B cell (primary cell): ENCODE data around the gene SERPINE2. TPM values are rescaled to one million over a fixed set of nuclear protein-coding genes. Genes with fewer than 3 reads are reported as not detected.

Experiments used
- ATAC-seq: fragments of 200-7000 bp; cut with Tn5 transposase; one replicate; pipeline ENCODE4 v1.10.0; 2021; ENCODE audit warnings: low read depth, mild to moderate bottlenecking, moderate number of reproducible peaks, moderate library complexity
- CTCF ChIA-PET: fragments of 350-600 bp; sonication (Branson Sonifier 250); formaldehyde crosslinking; loops from one replicate; lab custom pipeline; 2021; ENCODE audit warnings: antibody characterized with exemption, inconsistent platforms; lab: Charles Lee
- POLR2A ChIA-PET: fragments of 350-600 bp; sonication (Branson Sonifier 250); formaldehyde crosslinking; loops from one replicate; lab custom pipeline; 2021; ENCODE audit warnings: antibody characterized with exemption; lab: Charles Lee
- DNase-seq: peaks from one replicate; pipeline ENCODE4 v3.0.0; 2013
- H2AFZ ChIP-seq: 2 replicates; pipeline ENCODE4 v1.6.1; 2012; ENCODE audit warnings: mild to moderate bottlenecking, low read depth, low read length; ENCODE audit not compliant: insufficient read depth, poor library complexity, severe bottlenecking
- H3K27ac ChIP-seq, 2 donors: 1 replicate in 1 of 2; 2 replicates in 1 of 2; pipeline ENCODE4 v1.5.1; 2012 to 2013; ENCODE audit warnings: low read length in 2 of 2, mild to moderate bottlenecking in 2 of 2, moderate library complexity in 1 of 2
- H3K27me3 ChIP-seq, 4 experiments: fragments of 200-600 bp in 1 of 4; sonication (generic) in 1 of 4; replicated peaks in 1 of 4; 1 replicate in 2 of 4; 2 replicates in 2 of 4; pipeline versions ENCODE4 v1.6.1 to v1.7.0; 2013 to 2016; ENCODE audit warnings: low read length in 3 of 4, mild to moderate bottlenecking in 2 of 4, mixed read lengths in 1 of 4, moderate library complexity in 1 of 4; ENCODE audit not compliant: insufficient read depth in 4 of 4, control insufficient read depth in 3 of 4; ENCODE audit errors: control extremely low read depth in 1 of 4
- H3K36me3 ChIP-seq, 2 experiments: replicated peaks in 1 of 2; 1 replicate in 1 of 2; 2 replicates in 1 of 2; pipeline versions ENCODE4 v1.6.1 to v1.7.1; 2013; ENCODE audit warnings: low read length in 1 of 2; ENCODE audit not compliant: insufficient read depth in 2 of 2, control insufficient read depth in 1 of 2; ENCODE audit errors: control extremely low read depth in 1 of 2, extremely low read depth in 1 of 2
- H3K4me1 ChIP-seq, 2 donors: fragments of 200-600 bp in 1 of 2; sonication (generic) in 1 of 2; 1 replicate in 1 of 2; 2 replicates in 1 of 2; pipeline versions ENCODE4 v1.5.1 to v1.6.1; 2013 to 2017; ENCODE audit warnings: low read length in 2 of 2; ENCODE audit not compliant: control insufficient read depth in 2 of 2, insufficient read depth in 2 of 2
- H3K4me2 ChIP-seq: replicated peaks from 2 replicates; pipeline ENCODE3; 2012; ENCODE audit warnings: mild to moderate bottlenecking, low read depth, low read length; ENCODE audit not compliant: poor library complexity, severe bottlenecking
- H3K4me3 ChIP-seq, 5 experiments: fragments of 200-600 bp in 1 of 5; sonication (generic) in 1 of 5; 1 replicate in 3 of 5; 2 replicates in 2 of 5; pipeline versions ENCODE4 v1.5.1 to v1.7.0; 2011 to 2016; ENCODE audit warnings: low read length in 4 of 5, mild to moderate bottlenecking in 4 of 5, low read depth in 2 of 5, control low read depth in 1 of 5, moderate library complexity in 1 of 5; ENCODE audit not compliant: insufficient read depth in 1 of 5; ENCODE audit errors: control extremely low read depth in 1 of 5, extremely low read depth in 1 of 5
- H3K79me2 ChIP-seq: fragments of 200-600 bp; sonication (generic); one replicate; pipeline ENCODE4 v1.6.0; 2016; ENCODE audit warnings: low read length; ENCODE audit not compliant: control insufficient read depth, insufficient read depth
- H3K9ac ChIP-seq: fragments of 200-600 bp; sonication (generic); 2 replicates; pipeline ENCODE4 v1.6.1; 2017; ENCODE audit warnings: mild to moderate bottlenecking, low read length, moderate library complexity
- H3K9me3 ChIP-seq, 3 donors: one replicate each; pipeline versions ENCODE4 v1.6.1 to v1.7.1; 2013; ENCODE audit warnings: low read length in 2 of 3; ENCODE audit not compliant: control insufficient read depth in 2 of 3, insufficient read depth in 1 of 3; ENCODE audit errors: control extremely low read depth in 1 of 3
- H4K20me1 ChIP-seq: 2 replicates; pipeline ENCODE4 v1.6.0; 2012; ENCODE audit warnings: mild to moderate bottlenecking, low read length; ENCODE audit not compliant: insufficient read depth, control insufficient read depth, poor library complexity, severe bottlenecking
- H3K27ac Mint-ChIP-seq: one replicate; pipeline ENCODE4 v1.8.0; 2021; ENCODE audit warnings: mixed read lengths
- H3K27me3 Mint-ChIP-seq: one replicate; pipeline ENCODE4 v1.8.0; 2021; ENCODE audit warnings: mixed read lengths
- H3K4me1 Mint-ChIP-seq: one replicate; pipeline ENCODE4 v1.8.0; 2021; ENCODE audit warnings: mixed read lengths
- H3K4me3 Mint-ChIP-seq: one replicate; pipeline ENCODE4 v1.8.0; 2021; ENCODE audit warnings: mixed read lengths
- H3K9me3 Mint-ChIP-seq: one replicate; pipeline ENCODE4 v1.8.0; 2022; ENCODE audit warnings: mixed read lengths; ENCODE audit not compliant: insufficient read depth
- EZH2 ChIP-seq: IDR thresholded peaks from 2 replicates; pipeline ENCODE4 v1.6.1; 2012; ENCODE audit warnings: borderline replicate concordance, low read depth, mild to moderate bottlenecking, moderate library complexity, low read length; ENCODE audit not compliant: insufficient read depth, poor library complexity, severe bottlenecking
- WGBS: methylation state at CpG from one replicate; pipeline ENCODE4 v1.1.5; 2013; ENCODE audit warnings: missing lambda C conversion rate; ENCODE audit not compliant: insufficient coverage; 5-methylcytosine and 5-hydroxymethylcytosine counted together
- intact Hi-C: fragments of 100-400 bp; cut with micrococcal nuclease; formaldehyde crosslinking; loops from one replicate; pipeline ENCODE4 v1.10.0; 2022
- polyA plus RNA-seq: library from polyadenylated mRNA; depleted of rRNA; stranded (reverse); fragments of >200 nt; gene quantifications from 2 replicates; pipeline ENCODE4 v1.2.3, GENCODE V29; 2012
- total RNA-seq, 2 donors: library from RNA; stranded (reverse); fragments of 120-200 nt in 1 of 2; gene quantifications; 1 replicate in 1 of 2; 2 replicates in 1 of 2; pipeline versions ENCODE4 v1.2.3 to v1.2.4, GENCODE V29; 2013 to 2022
- TF ChIP-seq, protein P1 (sequence below): fragments of 200-600 bp; IDR thresholded peaks from one replicate; pipeline ENCODE4 v1.8.0; 2022; ENCODE audit warnings: antibody characterized with exemption, mild to moderate bottlenecking

The SERPINE2 gene
- total and polyA plus RNA-seq, 2 donors (not counting 1 experiment from before 2014, with no cell fraction given), result 0.45 to 1.8 TPM

- TF ChIP-seq, protein P1, sequence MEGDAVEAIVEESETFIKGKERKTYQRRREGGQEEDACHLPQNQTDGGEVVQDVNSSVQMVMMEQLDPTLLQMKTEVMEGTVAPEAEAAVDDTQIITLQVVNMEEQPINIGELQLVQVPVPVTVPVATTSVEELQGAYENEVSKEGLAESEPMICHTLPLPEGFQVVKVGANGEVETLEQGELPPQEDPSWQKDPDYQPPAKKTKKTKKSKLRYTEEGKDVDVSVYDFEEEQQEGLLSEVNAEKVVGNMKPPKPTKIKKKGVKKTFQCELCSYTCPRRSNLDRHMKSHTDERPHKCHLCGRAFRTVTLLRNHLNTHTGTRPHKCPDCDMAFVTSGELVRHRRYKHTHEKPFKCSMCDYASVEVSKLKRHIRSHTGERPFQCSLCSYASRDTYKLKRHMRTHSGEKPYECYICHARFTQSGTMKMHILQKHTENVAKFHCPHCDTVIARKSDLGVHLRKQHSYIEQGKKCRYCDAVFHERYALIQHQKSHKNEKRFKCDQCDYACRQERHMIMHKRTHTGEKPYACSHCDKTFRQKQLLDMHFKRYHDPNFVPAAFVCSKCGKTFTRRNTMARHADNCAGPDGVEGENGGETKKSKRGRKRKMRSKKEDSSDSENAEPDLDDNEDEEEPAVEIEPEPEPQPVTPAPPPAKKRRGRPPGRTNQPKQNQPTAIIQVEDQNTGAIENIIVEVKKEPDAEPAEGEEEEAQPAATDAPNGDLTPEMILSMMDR, result no peak
- POLR2A ChIA-PET, result no interaction called here
- H3K27ac ChIP-seq, result no peak overlapping the region
- Mint-ChIP-seq H3K27ac (no peak overlapping the region), H3K9me3 (no peaks in the 10 kb centered on the region), H3K4me1 (no peaks in the 10 kb centered on the region), H3K27me3 (peaks cover 40% of the 10 kb centered on the region), H3K4me3 (no peak overlapping the region)
- H3K9me3 ChIP-seq, result no peaks in the 10 kb centered on the region
- H3K9ac ChIP-seq, result no peak overlapping the region
- DNase-seq (no peak), ATAC-seq (no peak)
- no peaks in the 10 kb centered on the region for H3K36me3 ChIP-seq
- no peak overlapping the region for H3K4me2 ChIP-seq
- intact Hi-C loops, result no loop called here
- no peaks in the 10 kb centered on the region for H4K20me1 ChIP-seq
- WGBS, result 100% methylated on average over 1 of the region's 3 CpGs
- H3K27me3 ChIP-seq, result peaks cover 0 to 17% (median 4%) of the 10 kb centered on the region in 4 experiments
- no peak overlapping the region for H3K4me3 ChIP-seq
- no peaks in the 10 kb centered on the region for H3K4me1 ChIP-seq
- no peak overlapping the region for H2AFZ ChIP-seq
- no peaks in the 10 kb centered on the region for H3K79me2 ChIP-seq
- CTCF ChIA-PET, result no interaction called here
These were observed 16.0 kb upstream of the SERPINE2 start for GRCh38 chr2:224055101-224055500.

- WGBS, result no CpG with 5 or more reads among the region's 3 CpGs
- no peak overlapping the region for H3K27ac ChIP-seq
- Mint-ChIP-seq H3K4me3 (no peak overlapping the region), H3K9me3 (no peaks in the 10 kb centered on the region), H3K4me1 (no peaks in the 10 kb centered on the region), H3K27me3 (peaks cover 56% of the 10 kb centered on the region), H3K27ac (no peak overlapping the region)
- no peaks in the 10 kb centered on the region for H3K79me2 ChIP-seq
- no peak overlapping the region for H3K4me2 ChIP-seq
- H2AFZ ChIP-seq, result no peak overlapping the region
- ChIA-PET CTCF (no interaction called here), POLR2A (no interaction called here)
- H3K36me3 ChIP-seq, result no peaks in the 10 kb centered on the region
- H3K27me3 ChIP-seq, result peaks cover 0 to 21% (median 4%) of the 10 kb centered on the region in 4 experiments
- TF ChIP-seq, protein P1, result no peak
- TF ChIP-seq EZH2, result no peak
- DNase-seq, result no peak
- intact Hi-C loops, result no loop called here
- no peak overlapping the region for H3K4me3 ChIP-seq
- H3K9me3 ChIP-seq, result no peaks in the 10 kb centered on the region
- H3K4me1 ChIP-seq, result no peaks in the 10 kb centered on the region
- no peaks in the 10 kb centered on the region for H4K20me1 ChIP-seq
- no peak for ATAC-seq
- H3K9ac ChIP-seq, result no peak overlapping the region
These were observed 7.7 kb upstream of the SERPINE2 start for GRCh38 chr2:224046752-224047151.
